HL-60/S4 treated with retinoic acid at 250 ng/mL for 4 days and 3 days (cell line): ENCODE results near the gene C1orf74.
"Not testable (repeated sequence)": the region's sequence is repeated elsewhere in the genome, so short reads cannot be mapped to it uniquely, and the experiment has no call there.

ENCODE experiments used
- in situ Hi-C: fragments of 300-500 bp; cut with MboI; formaldehyde crosslinking; loops from 2 replicates; pipeline ENCODE4 v1.7.0; 2022; ENCODE audit warnings: low sequenced_read_pairs

The C1orf74 gene

GRCh38 chr1:209805875-209806760 lies 21.8 kb upstream of the C1orf74 start, which contains the start of gene IRF6:
Gene IRF6, minus strand, starts transcription at chr1:209806142. Its CDS starts 4,729 bp downstream, at chr1:209801413.
- in situ Hi-C loops: no loop called here

- in situ Hi-C loops: no loop called here
Observed at GRCh38 chr1:209805341-209805781, 21.0 kb upstream of the C1orf74 start.

- in situ Hi-C loops: no loop called here
Observed at GRCh38 chr1:209803568-209803967, 19.2 kb upstream of the C1orf74 start.

GRCh38 chr1:209802780-209803152 lies 18.4 kb upstream of the C1orf74 start:
- in situ Hi-C loops: no loop called here

- in situ Hi-C loops: no loop called here
Observed at GRCh38 chr1:209802117-209802779, 17.9 kb upstream of the C1orf74 start.

- in situ Hi-C loops: no loop called here
Observed at GRCh38 chr1:209800984-209801834, 16.9 kb upstream of the C1orf74 start.

GRCh38 chr1:209797978-209798639 lies 13.8 kb upstream of the C1orf74 start:
- in situ Hi-C loops: no loop called here

GRCh38 chr1:209793711-209794110 lies 9.4 kb upstream of the C1orf74 start:
- in situ Hi-C loops: not testable (repeated sequence)

- in situ Hi-C loops: no loop called here
Observed at GRCh38 chr1:209791920-209792319, 7.6 kb upstream of the C1orf74 start.

- in situ Hi-C loops: no loop called here
Observed at GRCh38 chr1:209790286-209791193, 6.2 kb upstream of the C1orf74 start.

GRCh38 chr1:209789245-209789644 lies 4.9 kb upstream of the C1orf74 start:
- in situ Hi-C loops: no loop called here

- in situ Hi-C loops: no loop called here
Observed at GRCh38 chr1:209787551-209787950, 3.2 kb upstream of the C1orf74 start.

- in situ Hi-C loops: no loop called here
Observed at GRCh38 chr1:209786146-209786545, 1.8 kb upstream of the C1orf74 start.

- in situ Hi-C loops: no loop called here
Observed at GRCh38 chr1:209785592-209785991, 1.2 kb upstream of the C1orf74 start.

GRCh38 chr1:209783386-209783785 lies 973 bp downstream of the C1orf74 start:
- in situ Hi-C loops: no loop called here

- in situ Hi-C loops: no loop called here
Observed at GRCh38 chr1:209780268-209780667, 4.1 kb downstream of the C1orf74 start.

- in situ Hi-C loops: no loop called here
Observed at GRCh38 chr1:209778102-209778501, 6.3 kb downstream of the C1orf74 start.

GRCh38 chr1:209777587-209777986 lies 6.8 kb downstream of the C1orf74 start:
- in situ Hi-C loops: no loop called here

GRCh38 chr1:209775678-209776077 lies 8.7 kb downstream of the C1orf74 start:
- in situ Hi-C loops: no loop called here

GRCh38 chr1:209774592-209774991 lies 9.8 kb downstream of the C1orf74 start:
- in situ Hi-C loops: no loop called here
